Panc1 (cell line): ENCODE results near the gene DCST1. TPM values are rescaled to one million over a fixed set of nuclear protein-coding genes. Genes with fewer than 3 reads are reported as not detected.

ENCODE experiments used
- ATAC-seq: fragments of 200-7000 bp; cut with Tn5 transposase; 2 replicates; pipeline ENCODE4 v1.9.1; 2020; ENCODE audit warnings: mild to moderate bottlenecking, moderate library complexity
- BruUV-seq: library from RNA; stranded (reverse); fragments of 400-500 nt; replicated peaks from 2 replicates; lab custom pipeline; 2021; lab: Mats Ljungman, UMichigan
- CTCF ChIA-PET: fragments of 300-600 bp; sonication (Branson Sonifier 250); formaldehyde crosslinking; loops from one replicate; lab custom pipeline; 2022; ENCODE audit warnings: antibody characterized with exemption; lab: Charles Lee
- POLR2A ChIA-PET: fragments of 300-600 bp; sonication (Branson Sonifier 250); formaldehyde crosslinking; loops from one replicate; lab custom pipeline; 2022; ENCODE audit warnings: antibody characterized with exemption; lab: Charles Lee
- DNase-seq: peaks from one replicate; pipeline ENCODE4 v3.0.0-alpha.2; 2010; ENCODE audit warnings: low read depth, low spot score
- H3K27ac ChIP-seq: 2 replicates; pipeline ENCODE4 v1.5.1; 2011; ENCODE audit warnings: mild to moderate bottlenecking, low read length, inconsistent platforms
- H3K27me3 ChIP-seq: fragments of 200-500 bp; sonication (Bioruptor generic); 2 replicates; pipeline ENCODE4 v1.6.0; 2014; ENCODE audit warnings: low read length, inconsistent platforms; ENCODE audit not compliant: control insufficient read depth, insufficient read depth
- H3K36me3 ChIP-seq: fragments of 200-500 bp; sonication (Bioruptor generic); 2 replicates; pipeline ENCODE4 v1.5.1; 2014; ENCODE audit warnings: inconsistent platforms, mild to moderate bottlenecking, low read length, moderate library complexity; ENCODE audit not compliant: control insufficient read depth, insufficient read depth
- H3K4me1 ChIP-seq: 2 replicates; pipeline ENCODE4 v1.5.1; 2011; ENCODE audit warnings: inconsistent platforms, mild to moderate bottlenecking, low read length, moderate library complexity; ENCODE audit not compliant: control insufficient read depth, insufficient read depth
- H3K4me3 ChIP-seq, 2 experiments: 2 replicates each; pipeline ENCODE4 v1.5.1; 2011 to 2012; ENCODE audit warnings: low read depth in 2 of 2, low read length in 2 of 2, mild to moderate bottlenecking in 2 of 2, inconsistent platforms in 1 of 2, moderate library complexity in 1 of 2
- H3K9me3 ChIP-seq: fragments of 200-500 bp; sonication (Bioruptor generic); 2 replicates; pipeline ENCODE4 v1.5.1; 2014; ENCODE audit warnings: low read depth, mild to moderate bottlenecking, inconsistent platforms, low read length, moderate library complexity; ENCODE audit not compliant: control insufficient read depth, insufficient read depth
- POLR2AphosphoS5 ChIP-seq: IDR thresholded peaks from 2 replicates; pipeline ENCODE4 v1.6.1; 2012; ENCODE audit warnings: mild to moderate bottlenecking, low read depth, low read length, moderate library complexity
- SIN3A ChIP-seq: IDR thresholded peaks from 2 replicates; pipeline ENCODE4 v1.6.1; 2012; ENCODE audit warnings: low read depth, mild to moderate bottlenecking, low read length, moderate library complexity, borderline replicate concordance; ENCODE audit not compliant: insufficient read depth
- TCF7L2 ChIP-seq: IDR thresholded peaks from 2 replicates; pipeline ENCODE4 v1.6.1; 2011; ENCODE audit warnings: mild to moderate bottlenecking, low read depth, low read length, inconsistent platforms
- in situ Hi-C: cut with HindIII; loops from 2 replicates; pipeline ENCODE4 v1.10.0; 2016; ENCODE audit warnings: low sequenced_read_pairs, low pct_unique_long_range_greater_than_20kb
- intact Hi-C: fragments of 100-400 bp; cut with micrococcal nuclease; formaldehyde crosslinking; loops from one replicate; pipeline ENCODE4 v1.10.0; 2022; ENCODE audit not compliant: unreplicated experiment
- total RNA-seq: library from RNA; stranded (reverse); gene quantifications from one replicate; pipeline ENCODE4 v1.2.1, GENCODE V29; 2021; ENCODE audit not compliant: unreplicated experiment
- TF ChIP-seq, protein P1 (sequence below), 2 experiments: IDR thresholded peaks; 2 replicates each; pipeline ENCODE4 v1.6.1; 2011 to 2012; ENCODE audit warnings: low read depth in 2 of 2, control low read depth in 1 of 2, low read length in 1 of 2, mild to moderate bottlenecking in 1 of 2, moderate library complexity in 1 of 2; ENCODE audit not compliant: insufficient read depth in 1 of 2
- TF ChIP-seq, protein P2 (sequence below): fragments of 450-650 bp; IDR thresholded peaks from 2 replicates; pipeline ENCODE4 v1.5.1; 2017; ENCODE audit warnings: mild to moderate bottlenecking

DCST1 gene
- total RNA-seq, 1 experiment from 2014 or later, result not detected

DNA sequence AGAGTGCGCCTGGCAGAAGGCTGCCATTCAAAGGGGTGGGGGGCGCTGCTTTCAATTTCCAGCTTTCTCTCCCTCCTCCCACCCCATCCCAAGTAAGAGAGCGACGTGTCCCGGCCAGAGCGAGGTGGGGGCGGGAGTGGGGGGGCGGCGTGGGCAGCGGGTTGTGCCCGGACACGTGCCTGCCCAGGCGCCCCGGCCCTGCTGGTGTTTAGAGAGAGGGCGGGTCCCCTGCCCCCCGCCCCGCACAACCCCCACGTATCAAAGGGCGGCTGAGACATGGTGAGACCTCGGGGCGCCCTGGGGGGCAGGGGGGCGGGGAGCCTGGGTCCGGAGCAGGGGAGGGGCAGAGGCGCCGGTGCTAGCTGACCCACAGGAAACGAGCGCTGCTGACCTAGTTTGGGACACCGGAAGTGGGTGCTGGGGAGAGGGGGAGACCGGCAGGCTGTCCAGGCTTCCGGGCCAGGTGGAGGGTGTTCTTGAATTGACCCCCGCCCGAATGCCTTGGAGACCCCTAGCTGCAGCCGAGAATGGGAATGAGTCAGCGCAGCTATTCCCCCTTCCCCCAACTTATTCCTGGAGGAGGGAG lies 29.8 kb upstream of the DCST1 start:
- intact Hi-C loops, result loop anchor here (5.0 kb wide), 1 partner anchor 277 kb away; no protein-coding TSS in a partner anchor
- Histone ChIP-seq H3K4me1 (peaks cover 48% of the 10 kb centered on the region), H3K4me3 (peak overlapping the region; percentile 80 to 98), H3K27ac (peak overlapping the region; percentile 99), H3K36me3 (peaks cover 5% of the 10 kb centered on the region; the same call in 1 of the 2 replicates), H3K27me3 (no peaks in the 10 kb centered on the region), H3K9me3 (no peaks in the 10 kb centered on the region)
- no TSS peak for BruUV-seq
- ATAC-seq, result peak; percentile 20
- ChIA-PET POLR2A (no interaction called here), CTCF (no interaction called here)
- TF ChIP-seq, protein P1, sequence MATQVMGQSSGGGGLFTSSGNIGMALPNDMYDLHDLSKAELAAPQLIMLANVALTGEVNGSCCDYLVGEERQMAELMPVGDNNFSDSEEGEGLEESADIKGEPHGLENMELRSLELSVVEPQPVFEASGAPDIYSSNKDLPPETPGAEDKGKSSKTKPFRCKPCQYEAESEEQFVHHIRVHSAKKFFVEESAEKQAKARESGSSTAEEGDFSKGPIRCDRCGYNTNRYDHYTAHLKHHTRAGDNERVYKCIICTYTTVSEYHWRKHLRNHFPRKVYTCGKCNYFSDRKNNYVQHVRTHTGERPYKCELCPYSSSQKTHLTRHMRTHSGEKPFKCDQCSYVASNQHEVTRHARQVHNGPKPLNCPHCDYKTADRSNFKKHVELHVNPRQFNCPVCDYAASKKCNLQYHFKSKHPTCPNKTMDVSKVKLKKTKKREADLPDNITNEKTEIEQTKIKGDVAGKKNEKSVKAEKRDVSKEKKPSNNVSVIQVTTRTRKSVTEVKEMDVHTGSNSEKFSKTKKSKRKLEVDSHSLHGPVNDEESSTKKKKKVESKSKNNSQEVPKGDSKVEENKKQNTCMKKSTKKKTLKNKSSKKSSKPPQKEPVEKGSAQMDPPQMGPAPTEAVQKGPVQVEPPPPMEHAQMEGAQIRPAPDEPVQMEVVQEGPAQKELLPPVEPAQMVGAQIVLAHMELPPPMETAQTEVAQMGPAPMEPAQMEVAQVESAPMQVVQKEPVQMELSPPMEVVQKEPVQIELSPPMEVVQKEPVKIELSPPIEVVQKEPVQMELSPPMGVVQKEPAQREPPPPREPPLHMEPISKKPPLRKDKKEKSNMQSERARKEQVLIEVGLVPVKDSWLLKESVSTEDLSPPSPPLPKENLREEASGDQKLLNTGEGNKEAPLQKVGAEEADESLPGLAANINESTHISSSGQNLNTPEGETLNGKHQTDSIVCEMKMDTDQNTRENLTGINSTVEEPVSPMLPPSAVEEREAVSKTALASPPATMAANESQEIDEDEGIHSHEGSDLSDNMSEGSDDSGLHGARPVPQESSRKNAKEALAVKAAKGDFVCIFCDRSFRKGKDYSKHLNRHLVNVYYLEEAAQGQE (IDR thresholded peaks at IDR 0.05; ENCODE audit: insufficient read depth in 1 of 2, low read depth in 2 of 2, low read length in 1 of 2), result no peak
- TF ChIP-seq SIN3A, result 0 out of 2 replicates have a peak, but pooled peaks have one; percentile 33
- in situ Hi-C loops, result no loop called here
- DNase-seq, result no peak

DNA sequence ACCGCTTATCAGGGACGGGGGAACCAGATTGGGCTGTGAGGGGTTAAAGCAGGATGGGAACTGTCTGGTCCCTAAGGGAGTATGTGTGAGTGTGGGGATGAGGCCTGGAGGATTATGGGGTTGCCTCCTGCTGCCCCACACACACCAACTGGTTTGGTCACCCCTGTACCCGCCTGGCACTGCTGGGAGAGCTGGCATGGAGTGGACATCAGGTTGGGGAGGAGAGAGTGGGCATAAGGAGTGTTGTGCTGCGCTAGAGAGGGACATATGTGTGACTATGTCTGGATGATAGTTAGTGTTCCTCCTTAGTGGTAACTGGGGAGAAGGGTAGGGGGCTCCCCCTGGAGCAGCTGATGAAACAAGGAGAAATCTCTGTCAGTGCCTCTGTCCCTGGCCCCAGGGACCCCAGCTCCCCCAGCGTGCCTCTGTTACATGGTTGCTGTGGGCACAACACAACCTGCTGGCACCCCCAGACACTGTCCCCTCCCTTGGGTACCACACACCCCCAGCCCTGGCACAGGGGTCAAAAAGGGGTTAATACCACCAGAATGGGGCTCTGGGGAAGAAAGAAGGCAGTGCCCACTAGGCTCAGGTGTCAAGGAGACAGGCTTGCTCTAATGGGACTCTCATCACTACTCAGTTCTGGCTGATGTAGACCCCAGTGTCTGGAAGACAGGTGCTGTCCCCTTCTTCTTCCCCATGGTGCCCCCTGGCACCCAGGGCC lies 29.1 kb upstream of the DCST1 start:
- no peak for ATAC-seq
- in situ Hi-C loops (no loop called here), intact Hi-C loops (loop anchor here (5.0 kb wide), 1 partner anchor 277 kb away; no protein-coding TSS in a partner anchor)
- no peak for DNase-seq
- TF ChIP-seq TCF7L2, result no peak
- no peak for TF ChIP-seq SIN3A
- TF ChIP-seq, protein P1 (IDR thresholded peaks at IDR 0.05; ENCODE audit: insufficient read depth in 1 of 2, low read depth in 2 of 2, low read length in 1 of 2), result no peak
- TF ChIP-seq POLR2AphosphoS5, result no peak
- TF ChIP-seq, protein P2, sequence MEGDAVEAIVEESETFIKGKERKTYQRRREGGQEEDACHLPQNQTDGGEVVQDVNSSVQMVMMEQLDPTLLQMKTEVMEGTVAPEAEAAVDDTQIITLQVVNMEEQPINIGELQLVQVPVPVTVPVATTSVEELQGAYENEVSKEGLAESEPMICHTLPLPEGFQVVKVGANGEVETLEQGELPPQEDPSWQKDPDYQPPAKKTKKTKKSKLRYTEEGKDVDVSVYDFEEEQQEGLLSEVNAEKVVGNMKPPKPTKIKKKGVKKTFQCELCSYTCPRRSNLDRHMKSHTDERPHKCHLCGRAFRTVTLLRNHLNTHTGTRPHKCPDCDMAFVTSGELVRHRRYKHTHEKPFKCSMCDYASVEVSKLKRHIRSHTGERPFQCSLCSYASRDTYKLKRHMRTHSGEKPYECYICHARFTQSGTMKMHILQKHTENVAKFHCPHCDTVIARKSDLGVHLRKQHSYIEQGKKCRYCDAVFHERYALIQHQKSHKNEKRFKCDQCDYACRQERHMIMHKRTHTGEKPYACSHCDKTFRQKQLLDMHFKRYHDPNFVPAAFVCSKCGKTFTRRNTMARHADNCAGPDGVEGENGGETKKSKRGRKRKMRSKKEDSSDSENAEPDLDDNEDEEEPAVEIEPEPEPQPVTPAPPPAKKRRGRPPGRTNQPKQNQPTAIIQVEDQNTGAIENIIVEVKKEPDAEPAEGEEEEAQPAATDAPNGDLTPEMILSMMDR, result no peak
- BruUV-seq, result no TSS peak
- ChIA-PET POLR2A (no interaction called here), CTCF (no interaction called here)
- Histone ChIP-seq H3K27ac (peak overlapping the region; percentile 99), H3K4me3 (peak overlapping the region; percentile 80 to 98), H3K27me3 (no peaks in the 10 kb centered on the region), H3K4me1 (peaks cover 48% of the 10 kb centered on the region), H3K9me3 (no peaks in the 10 kb centered on the region), H3K36me3 (peaks cover 5% of the 10 kb centered on the region; the same call in 1 of the 2 replicates)
